Measurements from ENCODE around the gene SPON1. TPM values are rescaled to one million over a fixed set of nuclear protein-coding genes. Genes with fewer than 3 reads are reported as not detected.

SPON1 gene
- total RNA-seq, 1 experiment from 2014 or later, result 0.20 TPM

DNA sequence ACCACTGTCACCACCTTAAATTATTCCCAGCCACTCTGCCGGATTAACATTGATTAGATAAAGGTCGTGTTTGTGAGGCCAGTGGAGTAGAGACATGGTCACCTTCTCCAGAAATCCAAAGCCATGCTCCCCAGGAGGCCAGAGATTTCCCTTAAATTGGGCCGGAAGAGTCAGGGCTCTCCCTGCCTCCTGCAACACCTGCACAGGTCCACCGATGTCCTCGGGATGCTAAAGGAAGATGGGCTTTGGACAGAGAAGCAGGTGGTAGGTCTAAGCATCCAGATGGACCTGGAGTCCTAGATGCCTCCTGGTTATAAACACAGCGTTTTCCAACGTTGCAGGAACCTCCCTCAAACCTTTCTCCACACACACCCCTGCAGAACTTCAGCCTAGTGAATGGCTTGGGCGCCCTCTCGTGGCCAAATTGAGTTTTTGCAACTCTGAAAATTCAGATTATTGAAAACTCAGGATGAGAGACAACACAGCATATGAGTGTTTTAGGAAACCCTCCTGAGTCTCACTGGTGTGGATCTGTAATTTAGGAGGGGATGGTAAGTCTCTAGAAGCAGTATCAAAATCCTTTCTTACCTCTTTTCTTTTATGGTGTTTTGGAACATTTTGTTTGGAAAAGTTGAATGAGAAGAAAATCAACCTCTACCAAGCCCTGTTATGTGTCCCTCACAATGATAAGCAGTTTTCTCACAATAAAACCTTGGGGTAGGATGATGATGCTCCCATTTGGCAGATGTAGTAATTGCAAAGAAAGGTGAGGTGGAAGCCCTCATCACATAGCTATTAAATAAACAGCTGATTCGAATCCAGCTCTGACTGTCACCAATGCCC is 286.8 kb downstream of the SPON1 start:
- no peak overlapping the region for H3K56ac ChIP-seq (ENCODE audit: insufficient read length, low read depth, low read length)
- no peak overlapping the region for H2BK120ac ChIP-seq (ENCODE audit: low read depth, low read length, poor library complexity, severe bottlenecking)
- H2AFZ ChIP-seq (ENCODE audit: low read length), result peak overlapping the region; percentile 52
- H4K5ac ChIP-seq (ENCODE audit: insufficient read length, low read depth, low read length), result no peak overlapping the region
- H3K4me1 ChIP-seq (ENCODE audit: insufficient read depth, low read length), result peaks cover 3% of the 10 kb centered on the region; the same call in 1 of the 2 replicates
- no peak overlapping the region for H2AK5ac ChIP-seq (ENCODE audit: insufficient read length, low read length)
- H4K8ac ChIP-seq (replicated peaks; ENCODE audit: insufficient read length, low read depth, low read length), result no peak overlapping the region
- TF ChIP-seq CTCF (conservative IDR thresholded peaks at IDR 0.05), result peak; percentile 95
- no peak overlapping the region for H2BK12ac ChIP-seq (ENCODE audit: insufficient read length, low read depth, low read length)
- no peak overlapping the region for H3K23ac ChIP-seq (ENCODE audit: insufficient read length, low read depth, low read length)
- no peak overlapping the region for H3K9ac ChIP-seq (ENCODE audit: extremely low read depth, insufficient read length, low read length)
- H2BK20ac ChIP-seq (ENCODE audit: low read depth, low read length, poor library complexity, severe bottlenecking), result no peak overlapping the region
- no peak overlapping the region for H3K27ac ChIP-seq (ENCODE audit: insufficient read length, low read depth, low read length)
- no peaks in the 10 kb centered on the region for H3K9me3 Mint-ChIP-seq
- H4K20me1 ChIP-seq (ENCODE audit: control insufficient read depth, insufficient read depth, insufficient read length), result no peaks in the 10 kb centered on the region
- H3K27ac Mint-ChIP-seq, result peak overlapping the region in 2 of 3 experiments; percentile 34 to 78; a peak in 3 of 7 replicates
- peaks cover 3% of the 10 kb centered on the region for H3K23me2 ChIP-seq (ENCODE audit: insufficient read length, low read depth, low read length, poor library complexity, severe bottlenecking)
- H3K18ac ChIP-seq (ENCODE audit: insufficient read length, low read depth, low read length), result no peak overlapping the region
- H3K4me3 Mint-ChIP-seq, result no peak overlapping the region
- H3T11ph ChIP-seq (ENCODE audit: low read length), result no peak overlapping the region
- no peak overlapping the region for H4K91ac ChIP-seq (ENCODE audit: insufficient read length, low read depth, low read length)
- no peaks in the 10 kb centered on the region for H3K9me3 ChIP-seq (ENCODE audit: control insufficient read depth, low read depth, low read length)
- no peak overlapping the region for H3K4ac ChIP-seq (ENCODE audit: low read depth, low read length)
- no peaks in the 10 kb centered on the region for H3K36me3 Mint-ChIP-seq (ENCODE audit: insufficient read depth in 1 of 3, low read depth in 3 of 3)
- H3K79me1 ChIP-seq (ENCODE audit: insufficient read depth, low read depth, low read length, poor library complexity, severe bottlenecking), result no peaks in the 10 kb centered on the region
- H3K27me3 Mint-ChIP-seq (ENCODE audit: low read depth), result peaks cover 3% of the 10 kb centered on the region
- no CpG with 5 or more reads among the region's 10 CpGs for WGBS (ENCODE audit: extremely low coverage, insufficient read length, low lambda C conversion rate)
- no peak overlapping the region for H2BK15ac ChIP-seq (ENCODE audit: low read depth, low read length)
- H3K79me2 ChIP-seq (ENCODE audit: insufficient read depth, low read length), result no peaks in the 10 kb centered on the region
- no peak overlapping the region for H2BK5ac ChIP-seq (ENCODE audit: insufficient read length, low read length)
- H3K4me2 ChIP-seq (ENCODE audit: insufficient read depth, insufficient read length, low read length), result no peak overlapping the region
- no peaks in the 10 kb centered on the region for H3K27me3 ChIP-seq (ENCODE audit: insufficient read depth, low read length)
- DNase-seq, result peak; percentile 71
- H3K14ac ChIP-seq (ENCODE audit: insufficient read depth, low read length), result no peak overlapping the region
- H3K4me1 Mint-ChIP-seq, result peaks cover 22 to 24% of the 10 kb centered on the region in 2 experiments

All from H9 (cell line).